Measurements from ENCODE around the gene ANKRD16.
"Not testable (repeated sequence)": the region's sequence is repeated elsewhere in the genome, so short reads cannot be mapped to it uniquely, and the experiment has no call there.

ANKRD16 gene

GRCh38 chr10:5889624-5890451 is at the start of gene ANKRD16, which contains the start of gene FBH1:
Gene ANKRD16 (minus strand): TSS chr10:5889893. CDS start chr10:5889354, 539 bp downstream.
Gene FBH1 (plus strand): TSS chr10:5890243. CDS start chr10:5890346, 103 bp downstream.
- peak; percentile 18 for DNase-seq

- DNase-seq, result no peak
These were observed 48.6 kb upstream of the ANKRD16 start for GRCh38 chr10:5938291-5938690.

- no peak for DNase-seq
These were observed 47.3 kb upstream of the ANKRD16 start for GRCh38 chr10:5937016-5937415.

- DNase-seq, result no peak
These were observed 45.9 kb upstream of the ANKRD16 start for GRCh38 chr10:5935628-5936027.

GRCh38 chr10:5933909-5934546 is 44.3 kb upstream of the ANKRD16 start:
- DNase-seq, result no peak

- DNase-seq, result no peak
These were observed 42.7 kb upstream of the ANKRD16 start for GRCh38 chr10:5932345-5932744.

- DNase-seq, result no peak
These were observed 40.6 kb upstream of the ANKRD16 start for GRCh38 chr10:5930272-5930671.

GRCh38 chr10:5929442-5929841 is 39.7 kb upstream of the ANKRD16 start:
- no peak for DNase-seq

- DNase-seq, result no peak
These were observed 37.6 kb upstream of the ANKRD16 start for GRCh38 chr10:5927306-5927705.

- no peak for DNase-seq
These were observed 35.2 kb upstream of the ANKRD16 start for GRCh38 chr10:5924889-5925288.

GRCh38 chr10:5921746-5922145 is 32.1 kb upstream of the ANKRD16 start:
- DNase-seq, result no peak

- DNase-seq, result no peak
These were observed 29.9 kb upstream of the ANKRD16 start for GRCh38 chr10:5919568-5919967.

GRCh38 chr10:5918763-5919162 is 29.1 kb upstream of the ANKRD16 start:
- DNase-seq, result no peak

- no peak for DNase-seq
These were observed 27.6 kb upstream of the ANKRD16 start for GRCh38 chr10:5917305-5917704.

GRCh38 chr10:5915451-5915850 is 25.8 kb upstream of the ANKRD16 start:
- no peak for DNase-seq

- DNase-seq, result no peak
These were observed 24.0 kb upstream of the ANKRD16 start for GRCh38 chr10:5913736-5914135.

- no peak for DNase-seq
These were observed 22.0 kb upstream of the ANKRD16 start for GRCh38 chr10:5911670-5912069.

- peak; percentile 36 for DNase-seq
These were observed 20.8 kb upstream of the ANKRD16 start for GRCh38 chr10:5910323-5911100.

- DNase-seq, result not testable (repeated sequence)
These were observed 19.0 kb upstream of the ANKRD16 start for GRCh38 chr10:5908676-5909075.

- no peak for DNase-seq
These were observed 17.0 kb upstream of the ANKRD16 start for GRCh38 chr10:5906651-5907050.

- DNase-seq, result no peak
These were observed 16.3 kb upstream of the ANKRD16 start for GRCh38 chr10:5905854-5906507.

GRCh38 chr10:5904227-5904626 is 14.5 kb upstream of the ANKRD16 start:
- DNase-seq, result no peak

- DNase-seq, result no peak
These were observed 13.9 kb upstream of the ANKRD16 start for GRCh38 chr10:5903563-5903962.

Data from NCI-H524 treated with DMSO at 0.1 percent for 48 hours (cell line).